HTERT RPE-1 (cell line): ENCODE data around the gene RRH.
"Not testable (repeated sequence)": the region's sequence is repeated elsewhere in the genome, so short reads cannot be mapped to it uniquely, and the experiment has no call there.

Experiments used
- in situ Hi-C: fragments of 300-500 bp; cut with MboI; formaldehyde crosslinking; loops from 4 replicates; pipeline ENCODE4 v1.14.3; 2020; ENCODE audit warnings: low sequenced_read_pairs

The RRH gene

DNA sequence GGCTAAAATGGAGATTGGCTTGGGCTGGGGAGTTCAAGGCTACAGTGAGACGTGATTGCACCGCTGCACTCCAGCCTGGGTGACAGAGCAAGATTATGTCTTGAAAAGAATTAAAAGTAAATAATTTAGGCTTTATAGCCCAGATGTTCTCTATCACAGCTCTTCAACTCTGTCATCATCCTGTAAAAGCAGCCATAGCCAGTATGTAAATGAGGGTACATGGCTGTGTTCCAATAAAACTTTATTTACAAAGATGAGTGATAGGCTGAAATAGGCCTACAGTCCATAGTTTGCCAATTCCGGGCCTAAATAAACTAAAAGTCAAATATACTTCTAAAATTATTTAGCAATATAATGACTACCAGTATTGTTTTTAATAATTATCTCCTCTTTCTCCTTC lies 9.2 kb downstream of the RRH start:
- in situ Hi-C loops, result no loop called here

DNA sequence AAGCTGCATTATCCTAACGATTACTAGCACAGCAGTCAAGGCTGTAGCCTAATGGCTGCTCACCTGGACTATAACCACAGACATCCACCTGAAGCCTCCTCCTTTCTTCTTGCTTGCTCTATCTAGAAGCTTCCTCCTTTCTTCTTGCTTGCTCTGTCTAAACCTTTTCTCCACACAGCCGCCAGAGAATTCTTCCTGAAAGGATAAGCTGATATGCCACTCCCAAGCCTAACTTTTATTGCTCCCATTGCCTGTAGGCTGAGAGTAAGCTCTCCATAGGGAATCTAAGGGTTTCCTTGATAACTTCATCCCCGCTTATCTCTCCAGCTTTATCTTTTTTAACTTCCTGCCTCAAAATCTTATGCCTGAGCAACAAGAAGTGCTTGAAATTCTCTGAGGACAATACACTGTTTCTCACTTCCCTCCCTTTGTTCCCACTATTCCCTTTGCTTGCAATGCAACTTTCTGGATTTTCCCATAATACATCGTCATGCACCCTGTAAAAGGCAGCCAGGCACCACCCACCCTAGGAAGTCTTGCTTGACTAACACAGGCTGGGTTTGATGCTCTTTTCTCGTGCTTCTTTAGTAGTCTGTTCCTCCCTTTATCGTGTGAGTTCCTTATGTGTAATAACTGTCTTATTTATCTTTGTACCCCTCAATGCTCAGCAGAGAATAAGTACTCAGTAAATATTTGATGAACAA lies 18.8 kb downstream of the RRH start:
- in situ Hi-C loops, result no loop called here

DNA sequence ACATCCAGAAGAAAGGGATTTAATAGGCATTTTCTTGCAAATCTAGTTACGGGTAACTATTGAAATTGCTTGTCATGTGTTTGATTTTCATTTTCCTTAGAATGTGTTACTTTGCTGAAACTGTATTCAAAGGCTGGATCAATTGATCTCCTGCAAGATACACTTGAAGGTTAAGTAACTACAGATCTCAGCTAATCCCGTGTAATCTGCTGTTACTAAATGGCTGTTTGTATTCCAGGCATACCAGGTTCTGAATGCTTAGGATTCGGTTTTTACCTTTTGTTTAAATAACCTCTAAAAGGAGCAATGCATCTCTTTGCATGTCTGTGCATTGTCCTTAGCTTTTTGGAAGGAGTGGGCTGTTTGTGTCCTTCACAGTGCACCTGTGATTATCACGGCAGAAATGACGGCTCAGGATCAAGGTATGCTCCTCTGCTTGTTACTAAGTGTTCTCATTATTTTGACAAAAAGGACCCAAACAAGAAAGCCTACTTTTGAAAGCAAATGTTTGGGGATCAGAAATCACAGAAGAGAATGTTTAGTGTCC lies 20.2 kb downstream of the RRH start, which contains the start of gene LRIT3:
Gene LRIT3 (plus strand): TSS at position 212 of the 547 bp plus-strand sequence. CDS start 95 bp downstream, at position 307.
- in situ Hi-C loops, result no loop called here

DNA sequence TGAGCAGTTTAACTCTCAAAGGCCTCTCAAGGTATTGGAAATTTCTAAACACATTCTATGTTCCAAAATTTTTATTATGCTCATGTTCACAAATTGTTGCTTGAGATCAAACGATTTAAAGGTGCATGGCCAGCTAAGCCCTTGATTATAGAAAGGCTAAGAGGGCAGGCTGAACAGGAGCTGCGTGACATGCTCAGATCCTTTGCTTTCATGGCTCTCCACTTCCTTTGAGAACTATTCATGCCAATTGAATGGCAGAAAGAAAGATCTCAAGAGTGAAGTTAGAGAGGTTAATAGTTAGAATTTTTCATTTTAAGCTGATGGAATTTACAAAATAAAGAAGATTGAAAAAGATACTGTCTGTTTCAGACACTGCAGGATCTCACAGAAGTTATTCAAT lies 20.7 kb downstream of the RRH start:
- in situ Hi-C loops, result no loop called here

DNA sequence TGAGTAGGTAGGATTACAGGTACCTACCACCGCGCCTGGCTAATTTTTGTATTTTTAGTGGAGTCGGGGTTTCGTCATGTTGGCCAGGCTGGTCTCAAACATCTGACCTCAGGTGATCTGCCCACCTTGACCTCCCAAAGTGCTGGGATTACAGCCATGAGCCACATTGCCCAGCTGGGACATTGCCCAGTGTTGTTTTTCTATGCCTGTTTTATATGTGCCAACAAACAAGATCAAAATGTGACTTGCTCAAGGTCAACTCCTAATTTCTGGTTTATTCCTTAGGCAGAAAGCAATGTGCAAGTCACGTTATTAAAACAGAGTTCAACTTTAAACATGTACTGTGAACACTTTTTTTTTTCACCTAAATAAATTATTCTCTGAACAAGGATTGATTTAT lies 22.8 kb downstream of the RRH start:
- in situ Hi-C loops, result no loop called here

DNA sequence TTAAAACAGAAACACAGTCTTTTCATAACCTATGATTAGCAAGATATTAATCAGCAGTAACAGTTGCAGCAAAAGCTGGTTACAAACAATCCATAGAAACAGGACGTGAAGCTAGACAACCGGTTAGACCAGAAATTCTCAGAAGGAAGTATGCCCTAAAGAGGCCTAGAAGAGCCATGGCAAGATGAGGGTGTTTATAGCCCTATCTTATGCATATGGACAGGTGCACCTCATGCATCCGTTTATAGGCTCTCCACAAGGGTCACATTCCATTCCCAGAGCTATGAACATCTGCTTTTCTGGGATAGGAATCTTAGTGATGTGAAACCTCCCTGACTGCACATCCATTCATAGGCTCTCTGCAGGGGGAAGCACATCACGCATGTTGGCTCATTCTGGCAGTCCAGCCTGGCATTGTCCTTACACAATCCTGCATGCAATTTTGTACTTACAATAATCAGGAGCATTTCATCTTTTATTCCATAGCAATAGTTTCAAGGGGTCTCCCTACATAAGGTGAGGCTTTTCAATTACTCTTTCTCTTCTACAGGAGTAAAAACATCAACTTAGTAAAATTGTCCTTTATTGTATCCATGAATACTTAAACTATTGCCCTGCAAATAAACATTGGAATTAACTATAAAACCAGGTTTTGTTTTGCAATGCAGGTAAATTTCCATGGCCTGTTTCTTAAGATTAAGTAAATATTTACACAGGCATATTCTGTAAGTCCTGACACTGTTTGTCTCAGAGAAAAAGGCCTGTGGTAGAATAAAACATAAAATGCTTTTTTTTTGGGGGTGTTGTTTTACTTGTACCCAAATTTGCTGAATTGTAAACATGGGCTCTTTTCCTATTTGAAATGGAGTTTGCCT lies 31.9 kb downstream of the RRH start:
- in situ Hi-C loops, result not testable (repeated sequence)

DNA sequence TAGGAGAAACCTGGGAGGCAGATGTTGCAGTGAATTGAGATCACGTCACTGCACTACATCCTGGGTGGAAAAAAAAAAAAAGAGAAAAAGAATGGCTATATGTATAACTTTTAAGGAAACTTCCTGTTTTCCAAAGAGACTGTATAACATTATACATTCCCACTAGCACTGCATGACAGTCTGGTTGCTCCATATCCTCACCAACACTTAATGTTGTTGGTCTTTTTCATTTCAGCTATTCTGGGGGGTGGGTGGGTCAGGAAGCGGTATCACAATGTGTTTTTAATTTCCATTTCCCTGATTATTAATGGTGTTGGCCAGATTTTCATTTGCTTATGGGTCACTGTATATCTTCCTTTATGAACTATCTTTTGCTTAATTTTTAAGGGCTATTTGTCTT lies 33.5 kb downstream of the RRH start:
- in situ Hi-C loops, result no loop called here

DNA sequence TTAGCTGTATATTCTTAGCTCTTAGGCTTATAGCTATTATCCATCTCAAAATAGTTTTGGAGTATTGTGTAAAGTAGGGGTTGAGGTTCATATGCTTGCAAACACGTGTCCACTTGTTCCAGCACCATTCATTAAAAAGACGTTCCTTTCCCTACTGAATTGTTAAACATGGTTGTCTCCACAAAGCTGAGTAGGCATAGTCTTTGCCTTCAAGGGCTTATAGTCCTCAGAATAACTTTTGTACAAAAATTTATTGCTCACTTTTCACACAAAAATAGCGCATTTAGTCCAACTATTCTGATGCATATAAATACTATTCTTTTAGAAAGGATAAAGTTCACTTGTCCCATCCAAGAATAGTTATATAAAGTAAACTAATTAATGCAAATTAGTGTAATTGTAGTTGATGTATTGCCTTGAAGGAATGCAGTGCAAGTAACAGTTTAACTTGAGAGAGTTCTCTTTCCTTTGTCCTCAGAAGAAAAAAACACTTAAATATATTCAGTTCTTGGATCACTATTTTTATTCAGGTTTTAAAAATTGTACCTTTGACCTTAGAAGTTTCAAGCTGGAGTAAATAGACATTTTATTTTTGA lies 34.2 kb downstream of the RRH start:
- in situ Hi-C loops, result no loop called here

DNA sequence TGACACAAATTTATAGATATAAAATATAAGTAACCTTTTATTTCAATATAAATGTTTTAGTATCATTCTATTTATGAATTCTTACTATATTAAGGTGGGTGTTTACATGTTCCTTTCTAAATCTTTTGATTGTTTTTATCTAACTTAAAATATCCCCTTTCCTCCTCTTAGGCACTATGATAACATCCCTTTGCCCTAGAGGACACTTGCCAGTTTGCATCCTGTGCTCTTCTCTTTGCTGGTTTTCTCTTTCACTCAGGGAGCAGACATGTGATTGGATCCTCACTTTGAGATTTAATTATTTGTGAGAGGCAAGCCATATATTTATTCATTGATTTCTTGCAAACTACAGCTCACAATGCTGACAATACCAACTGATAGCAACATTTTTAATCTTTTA lies 36.4 kb downstream of the RRH start:
- in situ Hi-C loops, result no loop called here

DNA sequence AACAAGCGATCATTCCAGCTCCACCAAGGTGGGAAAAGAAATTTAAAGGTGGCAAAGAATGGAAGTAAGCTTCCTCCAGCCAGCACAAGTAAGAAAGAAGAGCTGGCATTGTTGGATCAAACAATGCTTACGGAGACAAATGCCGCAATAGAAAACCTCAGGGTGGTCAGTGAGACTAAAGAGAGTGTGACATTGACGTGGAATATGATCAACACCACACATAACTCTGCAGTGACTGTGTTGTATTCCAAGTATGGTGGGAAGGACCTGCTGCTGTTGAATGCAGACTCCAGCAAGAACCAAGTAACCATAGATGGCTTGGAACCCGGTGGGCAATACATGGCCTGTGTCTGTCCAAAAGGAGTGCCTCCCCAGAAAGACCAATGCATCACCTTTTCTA lies 42.3 kb downstream of the RRH start:
- in situ Hi-C loops, result no loop called here

DNA sequence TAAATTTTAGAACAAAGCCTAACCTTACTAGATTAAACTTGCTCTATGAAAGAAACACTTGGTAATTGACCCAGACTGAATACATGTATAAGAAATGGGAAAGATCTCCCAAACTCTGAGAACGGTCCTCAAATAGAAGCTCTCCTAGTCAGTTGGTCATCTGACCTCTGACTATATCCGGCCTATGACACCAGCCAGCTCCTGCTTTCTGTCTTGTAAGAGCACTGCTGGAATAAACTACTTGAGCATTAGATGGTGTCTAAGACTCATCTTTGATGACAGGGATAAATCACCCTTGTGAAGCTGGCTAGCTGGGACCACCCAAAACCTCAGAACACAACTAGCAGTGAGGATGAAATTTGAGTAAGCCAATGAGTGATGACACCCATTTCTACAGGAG lies 44.3 kb downstream of the RRH start:
- in situ Hi-C loops, result no loop called here

DNA sequence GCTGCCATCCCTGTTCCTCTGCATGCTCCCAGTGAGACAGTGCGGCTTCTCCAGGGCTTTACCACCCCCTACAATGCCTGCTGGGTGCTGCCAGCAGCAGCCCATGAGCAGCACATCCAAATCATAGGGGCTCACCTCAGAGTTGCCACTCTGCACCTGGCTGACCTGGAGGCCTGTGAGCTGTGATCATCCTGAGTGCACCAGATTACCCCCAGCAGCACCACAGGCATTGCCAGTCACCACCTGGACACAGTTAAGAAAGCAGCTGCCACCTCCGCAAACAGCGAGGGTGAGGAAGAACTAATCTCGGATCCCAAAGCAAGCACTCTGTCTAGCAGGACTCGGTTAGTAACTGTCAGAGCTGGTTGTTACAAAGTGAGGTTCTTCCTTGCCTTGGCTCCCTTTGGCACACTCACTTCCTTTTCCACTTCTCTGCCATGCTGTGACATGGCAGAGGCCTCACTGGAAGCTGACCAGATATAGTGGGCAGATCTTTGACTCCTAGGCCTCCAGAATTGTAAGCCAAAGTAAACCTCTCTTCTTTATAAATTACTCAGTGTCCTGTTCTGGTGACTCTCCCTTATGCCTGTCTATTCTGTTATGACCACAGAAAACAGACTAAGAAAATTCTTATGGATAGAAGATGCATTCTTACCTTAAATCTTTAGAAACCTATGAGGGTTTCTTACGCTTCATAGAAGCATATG lies 45.3 kb downstream of the RRH start:
- in situ Hi-C loops, result no loop called here

DNA sequence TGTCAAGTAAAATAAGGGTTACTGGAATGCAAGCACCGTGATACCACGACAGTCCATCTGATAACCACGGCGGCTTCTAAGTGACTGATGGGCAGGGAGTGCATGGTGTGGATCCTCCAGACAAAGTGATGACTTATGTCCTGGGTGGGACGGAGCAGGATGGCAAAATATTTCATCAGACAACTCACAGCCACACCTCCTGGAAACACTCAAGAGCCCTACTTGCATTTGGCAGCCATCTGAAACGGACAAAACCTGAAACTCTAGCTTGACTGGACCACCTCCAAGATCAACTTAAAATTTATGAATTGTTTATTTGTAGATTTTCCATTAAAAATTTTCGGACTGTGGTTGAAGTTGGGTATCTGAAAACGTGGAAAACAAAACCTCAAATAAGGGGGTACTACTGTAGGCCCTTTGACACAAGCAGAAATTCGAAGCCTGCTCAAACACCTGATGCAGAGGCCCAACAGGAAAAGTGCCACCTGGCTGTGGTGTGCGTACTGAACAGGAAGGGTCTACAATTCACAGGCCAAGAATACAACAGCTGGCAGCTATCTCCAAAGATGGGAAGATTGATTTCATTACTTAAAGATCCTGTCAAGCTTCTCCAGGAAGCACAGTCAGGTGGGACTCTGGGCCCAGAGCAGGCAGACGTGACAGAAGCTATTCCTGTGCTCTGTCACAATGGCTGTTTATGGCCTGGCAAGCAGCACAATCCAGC lies 46.2 kb downstream of the RRH start:
- in situ Hi-C loops, result no loop called here

DNA sequence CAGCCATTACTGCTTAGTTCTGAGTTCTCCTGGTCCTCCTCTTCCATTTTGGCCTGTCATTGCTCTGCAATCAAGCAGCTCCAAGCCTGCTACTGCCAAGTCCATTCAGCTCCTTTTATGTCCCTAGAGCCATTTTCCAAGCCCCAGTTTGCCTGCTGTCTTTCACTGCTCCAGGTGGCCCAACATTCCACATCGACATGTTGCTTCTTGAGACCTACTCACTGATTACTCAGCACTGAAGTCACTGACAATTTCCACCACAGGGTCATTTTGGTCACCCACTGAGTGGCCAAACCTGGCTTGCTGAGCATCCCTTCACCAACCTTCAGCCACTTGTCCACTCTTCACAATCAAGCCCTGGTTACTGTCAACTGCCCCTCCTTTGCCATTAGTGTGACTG lies 47.3 kb downstream of the RRH start:
- in situ Hi-C loops, result no loop called here

DNA sequence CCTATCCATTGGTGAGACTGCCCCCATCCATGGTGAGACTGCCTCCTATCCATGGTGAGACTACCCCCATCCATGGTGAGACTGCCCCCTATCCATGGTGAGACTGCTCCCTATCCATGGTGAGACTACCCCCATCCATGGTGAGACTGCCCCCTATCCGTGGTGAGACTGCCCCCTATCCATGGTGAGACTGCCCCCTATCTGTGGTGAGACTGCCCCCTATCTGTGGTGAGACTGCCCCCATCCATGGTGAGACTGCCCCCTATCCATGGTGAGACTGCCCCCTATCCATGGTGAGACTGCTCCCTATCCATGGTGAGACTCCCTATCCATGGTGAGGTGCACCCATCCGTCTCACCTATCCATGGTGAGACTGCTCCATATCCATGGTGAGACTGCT lies 47.8 kb downstream of the RRH start:
- in situ Hi-C loops, result not testable (repeated sequence)

DNA sequence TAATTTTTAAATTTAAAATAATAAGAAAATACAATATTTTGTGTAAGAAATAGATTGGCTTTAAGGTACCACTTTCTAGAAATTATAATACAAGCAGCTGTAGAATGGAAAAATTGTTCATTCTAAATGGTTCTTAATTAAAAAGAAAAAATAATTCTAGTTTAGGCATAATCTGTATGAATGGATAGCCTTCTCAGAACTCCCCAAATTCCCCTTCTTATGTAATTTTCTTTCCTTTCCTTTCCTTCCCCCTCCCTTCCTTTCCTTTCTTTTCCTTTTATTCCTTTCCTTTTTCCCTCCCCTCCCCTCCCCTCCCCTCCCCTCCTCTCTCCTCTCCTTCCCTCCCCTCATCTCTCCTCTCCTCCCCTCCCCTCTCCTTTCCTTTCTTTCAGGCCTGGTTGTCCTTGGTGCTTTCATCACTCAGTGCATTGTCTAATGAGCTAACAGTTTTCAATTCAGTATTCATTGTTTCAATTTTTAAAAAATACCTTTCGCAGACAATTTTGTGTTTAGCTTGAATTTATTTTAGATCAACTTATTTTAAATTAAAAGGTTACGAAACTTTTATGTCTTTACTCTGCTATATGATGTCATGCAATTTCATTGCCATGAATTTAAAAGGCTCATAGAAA lies 49.0 kb downstream of the RRH start:
- in situ Hi-C loops, result no loop called here

DNA sequence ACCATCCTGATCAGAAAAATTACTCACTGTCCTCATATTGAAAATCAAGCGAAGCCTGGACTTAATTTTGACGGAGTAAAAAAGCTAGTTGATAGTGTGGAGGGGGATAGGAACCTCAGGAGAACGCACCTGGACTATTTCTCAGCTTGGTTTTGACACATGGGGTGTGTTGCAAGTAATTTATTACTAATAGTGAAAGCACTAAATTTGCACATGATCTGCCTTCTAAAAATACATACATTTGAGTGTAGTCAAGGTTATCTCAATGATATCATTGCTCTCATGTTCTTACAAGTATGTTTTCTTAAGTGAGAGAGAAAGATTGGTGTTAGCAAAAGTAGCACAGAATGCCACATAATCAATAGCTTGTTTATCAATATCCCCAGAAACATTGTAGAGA lies 49.6 kb downstream of the RRH start:
- in situ Hi-C loops, result no loop called here

DNA sequence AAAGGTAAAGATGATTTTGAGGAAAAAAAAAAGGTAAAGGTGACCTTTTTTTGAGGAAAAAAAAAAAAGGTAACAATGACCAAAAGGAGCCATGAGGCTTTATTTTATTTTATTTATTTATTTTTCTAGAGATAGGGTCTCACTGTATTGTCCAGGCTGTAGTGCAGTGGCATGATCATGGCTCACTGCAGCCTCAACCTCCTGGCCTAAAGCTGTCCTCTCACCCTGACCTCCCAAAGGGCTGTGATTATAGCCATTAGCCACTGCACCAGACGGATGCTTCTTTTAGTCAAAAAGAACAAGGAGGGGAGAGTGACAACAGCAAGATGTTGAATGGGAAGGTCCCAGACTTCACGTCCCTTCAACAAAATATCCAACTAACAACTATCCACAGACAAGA lies 50.6 kb downstream of the RRH start:
- in situ Hi-C loops, result no loop called here

DNA sequence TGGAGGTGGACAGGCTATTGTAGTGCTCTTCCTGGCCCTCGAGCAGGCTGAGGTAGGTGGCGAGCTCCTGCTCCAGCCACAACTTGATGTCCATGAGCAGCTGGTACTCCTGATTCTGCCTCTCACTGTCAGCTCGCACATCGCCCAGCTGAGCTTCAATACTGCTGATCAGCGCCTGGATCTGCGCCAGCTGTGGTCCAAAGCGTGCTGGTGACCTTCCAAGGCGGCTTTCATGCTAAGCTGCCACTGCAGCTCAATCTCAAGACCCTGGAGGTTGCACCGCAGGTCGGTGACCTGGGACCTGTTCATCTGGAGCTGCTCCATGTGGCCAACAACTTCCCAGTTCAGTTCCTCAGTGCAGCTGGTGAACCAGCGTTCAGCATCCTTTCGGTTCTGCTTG lies 51.3 kb downstream of the RRH start:
- in situ Hi-C loops, result no loop called here
